Lung (tissue), 16 donors: Measurements from ENCODE around the gene SLC36A1. TPM values are rescaled to one million over a fixed set of nuclear protein-coding genes. Genes with fewer than 3 reads are reported as not detected.
A peak's percentile ranks its signal among the peaks of the same experiment; 100 is the strongest.

ENCODE experiments used
- ATAC-seq: fragments of 200-7000 bp; cut with Tn5 transposase; one replicate; pipeline ENCODE4 v1.9.1; 2020; ENCODE audit warnings: moderate number of reproducible peaks; ENCODE audit not compliant: insufficient read depth, low FRiP score
- DNase-seq, 3 donors: peaks; one replicate each; pipeline ENCODE4 v3.0.0-alpha.2; 2013 to 2017
- H3K27ac ChIP-seq, 2 donors: one replicate each; pipeline ENCODE4 v1.5.1; 2013; ENCODE audit warnings: mild to moderate bottlenecking in 2 of 2, moderate library complexity in 2 of 2, control low read depth in 1 of 2, inconsistent platforms in 1 of 2, low read depth in 1 of 2, low read length in 1 of 2
- H3K27me3 ChIP-seq, 3 donors: one replicate each; pipeline ENCODE4 v1.5.1; 2013; ENCODE audit warnings: low read length in 2 of 3; ENCODE audit not compliant: control insufficient read depth in 3 of 3, insufficient read depth in 3 of 3
- H3K36me3 ChIP-seq, 4 donors: one replicate each; pipeline ENCODE4 v1.5.1; 2013; ENCODE audit warnings: low read length in 4 of 4, mild to moderate bottlenecking in 1 of 4, moderate library complexity in 1 of 4; ENCODE audit not compliant: control insufficient read depth in 4 of 4, insufficient read depth in 4 of 4
- H3K4me1 ChIP-seq, 5 donors: one replicate each; pipeline ENCODE4 v1.5.1; 2013; ENCODE audit warnings: low read length in 5 of 5, mild to moderate bottlenecking in 2 of 5, moderate library complexity in 1 of 5; ENCODE audit not compliant: control insufficient read depth in 5 of 5, insufficient read depth in 5 of 5
- H3K4me3 ChIP-seq: one replicate; pipeline ENCODE4 v1.5.1; 2013; ENCODE audit warnings: mild to moderate bottlenecking, control low read depth, moderate library complexity
- H3K9ac ChIP-seq, 2 donors: one replicate each; pipeline ENCODE4 v1.5.1; 2013; ENCODE audit warnings: low read length in 2 of 2, control low read depth in 1 of 2; ENCODE audit not compliant: insufficient read depth in 1 of 2
- H3K9me3 ChIP-seq, 4 donors: one replicate each; pipeline ENCODE4 v1.5.1; 2013; ENCODE audit warnings: low read length in 3 of 4, mild to moderate bottlenecking in 1 of 4, moderate library complexity in 1 of 4; ENCODE audit not compliant: control insufficient read depth in 4 of 4, insufficient read depth in 3 of 4
- CTCF ChIP-seq: IDR thresholded peaks from 2 replicates; pipeline ENCODE4 v1.5.1; 2012; ENCODE audit warnings: mild to moderate bottlenecking; ENCODE audit errors: control extremely low read depth, extremely low read depth
- WGBS, 2 donors: extraction: QIAGEN DNeasy Blood & Tissue Kit; methylation state at CpG; one replicate each; pipeline ENCODE4 v1.1.7; 2013; 5-methylcytosine and 5-hydroxymethylcytosine counted together
- long read RNA-seq, 5 donors: transcript quantifications; one replicate each; lab custom pipeline, GENCODE V29; 2026
- polyA plus RNA-seq, 2 donors: library from polyadenylated mRNA; stranded (reverse); fragments of 200-250 nt; gene quantifications; one replicate each; pipeline ENCODE4 v1.2.1, GENCODE V29; 2013
- total RNA-seq, 2 donors: library from RNA; depleted of rRNA in 1 of 2; stranded (reverse); fragments of >200 nt in 1 of 2; gene quantifications; one replicate each; pipeline ENCODE4 v1.2.1, GENCODE V29; 2014 to 2021
- donor health status: control.
- donor health status: control.
- donor health status: Bipolar disorder and iron deficiency.
- donor health status: healthy.
- donor health status: DM: yes; HTN: yes; CAD: no.

SLC36A1 gene
- total RNA-seq (10 to 100 TPM in 1 of 2 donors, 1 to 10 TPM in 1; 5.7 to 22.0 TPM), polyA plus RNA-seq (10 to 100 TPM in 1 of 2 donors, 1 to 10 TPM in 1; 2.0 to 14.1 TPM)
- long read RNA-seq, donor 1 = 0 reads
- long read RNA-seq, donor 2 = 0 reads
- long read RNA-seq, donor 3 = 0 reads
- long read RNA-seq, donor 4, full-length matches to known transcripts = 1 of 1 reads
- long read RNA-seq, donor 4, partial matches to known transcripts = 0 of 1 reads
- long read RNA-seq, donor 4, other reads (novel, unspliced or antisense) = 0 of 1 reads
- long read RNA-seq, donor 5 = 0 reads

GRCh38 chr5:151447174-151448037 lies at the start of gene SLC36A1:
Gene SLC36A1 (plus strand): TSS chr5:151447603. CDS start chr5:151458793, 11,190 bp downstream.
- ATAC-seq (peak; percentile 97), DNase-seq (peak; percentile 94 to 95 (median 95))
- Histone ChIP-seq H3K27ac (peak within 1 kb of the TSS in 1 of 2 donors; percentile 79), H3K9me3 (no peaks in the 10 kb centered on the region), H3K9ac (peak within 1 kb of the TSS; percentile 30 to 73), H3K27me3 (peaks cover 0 to 6% (median 0%) of the 10 kb centered on the region in 3 donors), H3K36me3 (no peaks in the 10 kb centered on the region), H3K4me1 (peaks cover 0 to 10% (median 0%) of the 10 kb centered on the region in 5 donors), H3K4me3 (peak within 1 kb of the TSS; percentile 79)
- WGBS, 2 donors = 0% methylated on average over 39 to 46 of the region's 46 CpGs
- TF ChIP-seq CTCF = peak; percentile 98

DNA sequence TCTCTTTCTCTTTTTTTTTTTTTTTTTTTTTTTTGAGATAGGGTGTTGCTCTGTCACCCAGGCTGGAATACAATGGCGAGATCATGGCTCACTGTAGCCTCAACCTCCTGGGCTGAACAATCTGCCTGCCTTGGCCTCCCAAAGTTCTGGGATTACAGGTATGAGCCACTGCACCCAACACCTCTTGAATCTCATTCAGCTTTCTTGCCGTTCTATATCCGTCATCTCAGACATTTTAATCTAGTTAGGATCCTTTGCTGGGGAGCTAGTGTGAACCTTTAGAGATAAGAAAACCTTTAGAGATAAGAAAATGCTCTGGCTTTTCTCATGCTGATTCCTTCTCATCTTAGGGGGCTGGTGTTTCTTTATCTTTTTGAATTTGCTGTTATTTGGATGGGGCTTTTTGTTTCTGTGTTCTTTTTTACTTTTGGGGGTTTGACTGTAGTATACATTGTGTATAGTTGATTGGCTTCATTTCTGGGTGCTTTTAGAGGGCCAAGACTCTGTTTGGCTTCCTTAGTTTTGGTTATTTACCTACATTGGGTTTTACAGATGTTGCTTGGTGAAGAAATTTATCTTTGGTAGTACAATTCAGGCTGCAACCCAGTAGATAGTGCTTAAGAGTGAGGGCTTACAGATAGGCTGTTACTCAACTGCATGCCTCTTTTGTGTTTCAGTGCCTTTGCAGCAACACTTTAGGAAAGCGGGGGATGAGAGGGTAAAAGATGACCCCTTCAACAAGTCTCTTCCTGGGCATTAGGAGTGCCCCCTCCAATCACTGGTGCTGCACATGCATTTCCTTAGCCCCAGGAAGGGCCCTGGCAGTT lies 41.9 kb upstream of the SLC36A1 start:
- Histone ChIP-seq H3K27me3 (peaks cover 0 to 3% (median 2%) of the 10 kb centered on the region in 3 donors), H3K4me1 (no peaks in the 10 kb centered on the region), H3K4me3 (no peak overlapping the region), H3K27ac (no peak overlapping the region), H3K36me3 (no peaks in the 10 kb centered on the region), H3K9me3 (peaks cover 0 to 1% (median 0%) of the 10 kb centered on the region in 4 donors), H3K9ac (no peak overlapping the region)
- ATAC-seq (no peak), DNase-seq (no peak)
- 63 to 77% methylated on average over 4 of the region's 4 CpGs for WGBS, 2 donors
- no peak for TF ChIP-seq CTCF

DNA sequence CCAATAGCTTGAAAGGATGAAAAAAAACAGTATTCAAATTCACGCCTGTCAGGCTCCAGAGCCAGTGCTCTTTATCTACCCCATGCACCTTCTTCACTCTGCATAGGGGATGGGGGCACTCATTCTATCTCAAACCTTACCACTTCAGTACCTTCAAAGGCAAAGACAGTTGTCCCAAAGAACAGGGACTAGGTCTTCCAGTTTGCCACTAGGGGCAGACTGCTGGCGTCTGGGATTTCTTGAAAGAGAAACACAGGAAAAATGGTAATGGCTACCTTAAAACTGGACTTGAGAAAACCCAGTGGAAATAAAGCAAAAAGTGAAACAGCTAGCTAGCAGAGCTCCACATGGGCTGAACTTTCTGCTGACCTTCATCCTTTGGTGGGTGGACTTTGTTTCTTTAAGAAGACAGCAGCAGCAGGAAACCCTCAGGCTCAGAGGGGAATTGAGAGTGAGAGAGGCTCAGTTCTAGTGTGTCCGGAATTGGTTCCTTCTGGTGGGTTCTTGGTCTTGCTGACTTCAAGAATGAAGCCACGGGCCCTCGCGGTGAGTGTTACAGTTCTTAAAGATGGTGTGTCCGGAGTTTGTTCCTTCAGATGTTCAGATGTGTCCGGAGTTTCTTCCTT lies 41.0 kb upstream of the SLC36A1 start:
- H3K9me3 ChIP-seq = peaks cover 0 to 1% (median 0%) of the 10 kb centered on the region in 4 donors
- ATAC-seq = no peak
- H3K27me3 ChIP-seq = peaks cover 0 to 3% (median 3%) of the 10 kb centered on the region in 3 donors
- no peaks in the 10 kb centered on the region for H3K4me1 ChIP-seq
- 69 to 77% methylated on average over 7 to 8 of the region's 8 CpGs for WGBS, 2 donors
- DNase-seq = peak in 1 of 3 donors; percentile 1
- TF ChIP-seq CTCF = peak; percentile 1
- H3K36me3 ChIP-seq = no peaks in the 10 kb centered on the region
- H3K27ac ChIP-seq = no peak overlapping the region
- H3K4me3 ChIP-seq = no peak overlapping the region
- H3K9ac ChIP-seq = no peak overlapping the region
